Caco-2 (cell line): ENCODE data around the gene TAPBPL. TPM values are rescaled to one million over a fixed set of nuclear protein-coding genes. Genes with fewer than 3 reads are reported as not detected.
A peak's percentile ranks its signal among the peaks of the same experiment; 100 is the strongest.

Source experiments
- BruUV-seq: library from RNA; stranded (reverse); fragments of 400-500 nt; replicated peaks from 2 replicates; lab custom pipeline; 2021; lab: Mats Ljungman, UMichigan
- CTCF ChIA-PET: fragments of 300-600 bp; sonication (Branson Sonifier 250); formaldehyde crosslinking; loops from one replicate; lab custom pipeline; 2022; ENCODE audit warnings: antibody characterized with exemption; lab: Charles Lee
- POLR2A ChIA-PET: fragments of 300-600 bp; sonication (Branson Sonifier 250); formaldehyde crosslinking; loops from one replicate; lab custom pipeline; 2022; ENCODE audit warnings: antibody characterized with exemption; lab: Charles Lee
- DNase-seq, 2 experiments: peaks; one replicate each; pipeline versions ENCODE4 v3.0.0 to v3.0.0-alpha.2; 2020 to 2022
- H3K27me3 ChIP-seq: replicated peaks from 2 replicates; pipeline ENCODE4 v1.6.0; 2011; ENCODE audit warnings: low read length; ENCODE audit not compliant: control insufficient read depth, insufficient read depth
- H3K36me3 ChIP-seq: 2 replicates; pipeline ENCODE4 v1.5.1; 2011; ENCODE audit warnings: low read length; ENCODE audit not compliant: control insufficient read depth, insufficient read depth
- H3K4me1 ChIP-seq: fragments of 250-450 bp; sonication (Bioruptor Pico); 2 replicates; pipeline ENCODE4 v1.5.1; 2020; ENCODE audit warnings: mild to moderate bottlenecking
- H3K4me3 ChIP-seq: 2 replicates; pipeline ENCODE4 v1.5.1; 2011; ENCODE audit warnings: low read depth, mild to moderate bottlenecking, control low read depth, low read length
- H3K9me3 ChIP-seq: fragments of 250-450 bp; sonication (Bioruptor Pico); 2 replicates; pipeline ENCODE4 v1.5.1; 2020; ENCODE audit warnings: mild to moderate bottlenecking, moderate library complexity
- H3K27ac Mint-ChIP-seq: one replicate; pipeline ENCODE4 v1.8.0; 2022; ENCODE audit warnings: mixed read lengths; ENCODE audit not compliant: unreplicated experiment
- H3K27me3 Mint-ChIP-seq: one replicate; pipeline ENCODE4 v1.8.0; 2022; ENCODE audit warnings: mixed read lengths; ENCODE audit not compliant: insufficient read depth, unreplicated experiment
- H3K36me3 Mint-ChIP-seq: one replicate; pipeline ENCODE4 v1.8.0; 2022; ENCODE audit warnings: mild to moderate bottlenecking, mixed read lengths; ENCODE audit not compliant: insufficient read depth, unreplicated experiment
- H3K4me1 Mint-ChIP-seq: one replicate; pipeline ENCODE4 v1.8.0; 2022; ENCODE audit warnings: low read depth, mixed read lengths; ENCODE audit not compliant: unreplicated experiment
- H3K4me3 Mint-ChIP-seq: one replicate; pipeline ENCODE4 v1.8.0; 2022; ENCODE audit warnings: mild to moderate bottlenecking, moderate library complexity, mixed read lengths; ENCODE audit not compliant: unreplicated experiment
- H3K9me3 Mint-ChIP-seq: one replicate; pipeline ENCODE4 v1.8.0; 2022; ENCODE audit warnings: mixed read lengths; ENCODE audit not compliant: unreplicated experiment
- intact Hi-C: fragments of 100-400 bp; cut with micrococcal nuclease; formaldehyde crosslinking; loops from one replicate; pipeline ENCODE4 v1.10.0; 2022; ENCODE audit not compliant: unreplicated experiment
- total RNA-seq: library from RNA; stranded (reverse); gene quantifications from 2 replicates; pipeline ENCODE4 v1.2.3, GENCODE V29; 2022
- TF ChIP-seq, protein P1 (sequence below), 2 experiments: fragments of 200-600 bp in 1 of 2; IDR thresholded peaks; 1 replicate in 1 of 2; 2 replicates in 1 of 2; pipeline versions ENCODE4 v1.5.1 to v1.8.0; 2011 to 2022; ENCODE audit warnings: antibody characterized with exemption in 1 of 2, control low read depth in 1 of 2, inconsistent platforms in 1 of 2, low read depth in 1 of 2, low read length in 1 of 2, mild to moderate bottlenecking in 1 of 2, moderate library complexity in 1 of 2; ENCODE audit not compliant: insufficient read depth in 1 of 2, severe bottlenecking in 1 of 2, unreplicated experiment in 1 of 2

The TAPBPL gene
- total RNA-seq, 1 experiment from 2014 or later, result 9.7 TPM

GRCh38 chr12:6460751-6461371 lies 9.0 kb downstream of the TAPBPL start:
- no peaks in the 10 kb centered on the region for H3K9me3 ChIP-seq
- Mint-ChIP-seq H3K4me3 (no peak overlapping the region), H3K27me3 (no peaks in the 10 kb centered on the region), H3K36me3 (peaks cover 17% of the 10 kb centered on the region), H3K27ac (no peak overlapping the region), H3K9me3 (no peaks in the 10 kb centered on the region), H3K4me1 (no peaks in the 10 kb centered on the region)
- H3K4me3 ChIP-seq, result no peak overlapping the region
- ChIA-PET CTCF (interaction anchor here (1.3 kb wide), 1 partner anchor 10 kb away, joined by 6 read pairs; the partner anchor contains the start of gene VAMP1), POLR2A (no interaction called here)
- no peaks in the 10 kb centered on the region for H3K4me1 ChIP-seq
- no TSS peak for BruUV-seq
- H3K27me3 ChIP-seq, result no peaks in the 10 kb centered on the region
- intact Hi-C loops, result no loop called here
- peaks cover 3% of the 10 kb centered on the region; the same call in 1 of the 2 replicates for H3K36me3 ChIP-seq
- TF ChIP-seq, protein P1, sequence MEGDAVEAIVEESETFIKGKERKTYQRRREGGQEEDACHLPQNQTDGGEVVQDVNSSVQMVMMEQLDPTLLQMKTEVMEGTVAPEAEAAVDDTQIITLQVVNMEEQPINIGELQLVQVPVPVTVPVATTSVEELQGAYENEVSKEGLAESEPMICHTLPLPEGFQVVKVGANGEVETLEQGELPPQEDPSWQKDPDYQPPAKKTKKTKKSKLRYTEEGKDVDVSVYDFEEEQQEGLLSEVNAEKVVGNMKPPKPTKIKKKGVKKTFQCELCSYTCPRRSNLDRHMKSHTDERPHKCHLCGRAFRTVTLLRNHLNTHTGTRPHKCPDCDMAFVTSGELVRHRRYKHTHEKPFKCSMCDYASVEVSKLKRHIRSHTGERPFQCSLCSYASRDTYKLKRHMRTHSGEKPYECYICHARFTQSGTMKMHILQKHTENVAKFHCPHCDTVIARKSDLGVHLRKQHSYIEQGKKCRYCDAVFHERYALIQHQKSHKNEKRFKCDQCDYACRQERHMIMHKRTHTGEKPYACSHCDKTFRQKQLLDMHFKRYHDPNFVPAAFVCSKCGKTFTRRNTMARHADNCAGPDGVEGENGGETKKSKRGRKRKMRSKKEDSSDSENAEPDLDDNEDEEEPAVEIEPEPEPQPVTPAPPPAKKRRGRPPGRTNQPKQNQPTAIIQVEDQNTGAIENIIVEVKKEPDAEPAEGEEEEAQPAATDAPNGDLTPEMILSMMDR (IDR thresholded peaks at IDR 0.05; ENCODE audit: insufficient read depth in 1 of 2, low read depth in 1 of 2, low read length in 1 of 2, severe bottlenecking in 1 of 2, unreplicated experiment in 1 of 2), result no peak
- peak in 1 of 2 experiments; percentile 29 for DNase-seq

GRCh38 chr12:6461401-6462233 lies 9.8 kb downstream of the TAPBPL start:
- intact Hi-C loops, result no loop called here

More at GRCh38 chr12:6461401-6462233, 9.8 kb downstream of the TAPBPL start:
- no peaks in the 10 kb centered on the region for H3K9me3 ChIP-seq
- H3K36me3 Mint-ChIP-seq, result peaks cover 17% of the 10 kb centered on the region
- peak in 1 of 2 experiments; percentile 30 for DNase-seq
- H3K36me3 ChIP-seq, result peaks cover 3% of the 10 kb centered on the region; the same call in 1 of the 2 replicates
- POLR2A ChIA-PET, result interaction anchor here (0.9 kb wide), 1 partner anchor 10 kb away, joined by 3 read pairs; no protein-coding TSS in a partner anchor
- H3K4me1 ChIP-seq, result no peaks in the 10 kb centered on the region
- H3K27me3 ChIP-seq, result no peaks in the 10 kb centered on the region
- no peak overlapping the region for H3K4me3 ChIP-seq
- H3K27ac Mint-ChIP-seq, result no peak overlapping the region
- no peaks in the 10 kb centered on the region for H3K27me3 Mint-ChIP-seq
- H3K4me1 Mint-ChIP-seq, result no peaks in the 10 kb centered on the region
- no peak overlapping the region for H3K4me3 Mint-ChIP-seq
- TF ChIP-seq, protein P1 (IDR thresholded peaks at IDR 0.05; ENCODE audit: insufficient read depth in 1 of 2, low read depth in 1 of 2, low read length in 1 of 2, severe bottlenecking in 1 of 2, unreplicated experiment in 1 of 2), result no peak
- H3K9me3 Mint-ChIP-seq, result no peaks in the 10 kb centered on the region
- CTCF ChIA-PET, result interaction anchor here (1.3 kb wide), 1 partner anchor 9 kb away, joined by 6 read pairs; the partner anchor contains the start of gene VAMP1
- no TSS peak for BruUV-seq
